Trophoblast cell (in vitro differentiated cells and primary cell): ENCODE results near the gene UCN.
"Not testable (repeated sequence)": the region's sequence is repeated elsewhere in the genome, so short reads cannot be mapped to it uniquely, and the experiment has no call there.

ENCODE experiments used
- DNase-seq, 2 donors: peaks; one replicate each; pipeline ENCODE4 v3.0.0-alpha.2; 2016
- H2AFZ ChIP-seq: 2 replicates; pipeline ENCODE4 v1.6.1; 2013; ENCODE audit warnings: low read length, moderate library complexity, mild to moderate bottlenecking; ENCODE audit not compliant: insufficient read depth, poor library complexity
- H2AK5ac ChIP-seq: 2 replicates; pipeline ENCODE4 v1.6.1; 2013; ENCODE audit warnings: mild to moderate bottlenecking, low read length
- H2BK120ac ChIP-seq: 2 replicates; pipeline ENCODE4 v1.6.1; 2013; ENCODE audit warnings: low read length, mild to moderate bottlenecking, moderate library complexity; ENCODE audit not compliant: insufficient read depth, poor library complexity
- H2BK12ac ChIP-seq: 2 replicates; pipeline ENCODE4 v1.6.1; 2013; ENCODE audit warnings: mild to moderate bottlenecking, low read length, moderate library complexity
- H2BK5ac ChIP-seq: 2 replicates; pipeline ENCODE4 v1.6.1; 2013; ENCODE audit warnings: low read length, low read depth, moderate library complexity, mild to moderate bottlenecking; ENCODE audit not compliant: poor library complexity
- H3K14ac ChIP-seq: 2 replicates; pipeline ENCODE4 v1.6.1; 2013; ENCODE audit warnings: mild to moderate bottlenecking, low read length
- H3K18ac ChIP-seq: 2 replicates; pipeline ENCODE4 v1.6.1; 2013; ENCODE audit warnings: mild to moderate bottlenecking, low read length
- H3K23ac ChIP-seq: 2 replicates; pipeline ENCODE4 v1.6.1; 2013; ENCODE audit warnings: low read length
- H3K27ac ChIP-seq: 2 replicates; pipeline ENCODE4 v1.5.1; 2013; ENCODE audit warnings: low read depth, mild to moderate bottlenecking, inconsistent platforms, low read length, moderate library complexity
- H3K27me3 ChIP-seq: 2 replicates; pipeline ENCODE4 v1.6.1; 2013; ENCODE audit warnings: inconsistent platforms, mild to moderate bottlenecking, low read length, moderate library complexity; ENCODE audit not compliant: insufficient read depth
- H3K36me3 ChIP-seq, 2 experiments: 1 replicate in 1 of 2; 2 replicates in 1 of 2; pipeline ENCODE4 v1.6.1; 2013; ENCODE audit warnings: low read length in 2 of 2, mild to moderate bottlenecking in 2 of 2, moderate library complexity in 1 of 2; ENCODE audit not compliant: insufficient read depth in 2 of 2, control insufficient read depth in 1 of 2
- H3K4ac ChIP-seq: 2 replicates; pipeline ENCODE4 v1.6.1; 2013; ENCODE audit warnings: low read depth, mild to moderate bottlenecking, low read length, moderate library complexity
- H3K4me1 ChIP-seq, 2 experiments: 1 replicate in 1 of 2; 2 replicates in 1 of 2; pipeline ENCODE4 v1.6.1; 2013; ENCODE audit warnings: low read length in 2 of 2, mild to moderate bottlenecking in 2 of 2, moderate library complexity in 1 of 2; ENCODE audit not compliant: insufficient read depth in 2 of 2, control insufficient read depth in 1 of 2
- H3K4me2 ChIP-seq: 2 replicates; pipeline ENCODE4 v1.6.1; 2013; ENCODE audit warnings: inconsistent platforms, mild to moderate bottlenecking, low read length, moderate library complexity
- H3K4me3 ChIP-seq: 2 replicates; pipeline ENCODE4 v1.5.1; 2013; ENCODE audit warnings: mild to moderate bottlenecking, low read depth, low read length, inconsistent platforms
- H3K79me1 ChIP-seq: one replicate; pipeline ENCODE4 v1.6.1; 2013; ENCODE audit warnings: low read length
- H3K79me2 ChIP-seq: 2 replicates; pipeline ENCODE4 v1.6.1; 2013; ENCODE audit warnings: low read length, mild to moderate bottlenecking; ENCODE audit not compliant: control insufficient read depth, insufficient read depth, poor library complexity
- H3K9ac ChIP-seq: 2 replicates; pipeline ENCODE4 v1.6.1; 2013; ENCODE audit warnings: mild to moderate bottlenecking, low read length
- H3K9me3 ChIP-seq: 2 replicates; pipeline ENCODE4 v1.6.1; 2013; ENCODE audit warnings: low read depth, mild to moderate bottlenecking, control low read depth, inconsistent platforms, low read length; ENCODE audit not compliant: insufficient read depth
- H4K12ac ChIP-seq: 2 replicates; pipeline ENCODE4 v1.6.1; 2013; ENCODE audit warnings: low read depth, mild to moderate bottlenecking, low read length, moderate library complexity
- H4K8ac ChIP-seq: 2 replicates; pipeline ENCODE4 v1.6.1; 2013; ENCODE audit warnings: low read depth, mild to moderate bottlenecking, low read length, moderate library complexity
- H4K91ac ChIP-seq: one replicate; pipeline ENCODE4 v1.6.1; 2013; ENCODE audit warnings: low read depth, mild to moderate bottlenecking, low read length, moderate library complexity
- WGBS: extraction: QIAGEN DNeasy Blood & Tissue Kit; methylation state at CpG from one replicate; pipeline ENCODE4 v1.1.7; 2013; ENCODE audit warnings: missing lambda C conversion rate; ENCODE audit not compliant: insufficient read length, insufficient coverage; ENCODE audit errors: extremely low coverage; 5-methylcytosine and 5-hydroxymethylcytosine counted together

UCN gene

GRCh38 chr2:27319839-27320238 lies 11.6 kb upstream of the UCN start:
- no CpG with 5 or more reads among the region's 15 CpGs for WGBS

GRCh38 chr2:27316655-27317412 lies 8.6 kb upstream of the UCN start:
- H2BK120ac ChIP-seq = no peak overlapping the region
- no peak overlapping the region for H3K9ac ChIP-seq
- H3K4me3 ChIP-seq = no peak overlapping the region
- no peak overlapping the region for H4K12ac ChIP-seq
- H2BK12ac ChIP-seq = no peak overlapping the region
- no peak overlapping the region for H2BK5ac ChIP-seq
- H3K4ac ChIP-seq = no peak overlapping the region
- H3K79me2 ChIP-seq = no peaks in the 10 kb centered on the region
- H3K79me1 ChIP-seq = peaks cover 3% of the 10 kb centered on the region
- no CpG with 5 or more reads among the region's 12 CpGs for WGBS
- no peak overlapping the region for H4K8ac ChIP-seq
- H3K36me3 ChIP-seq = peaks cover 4 to 5% of the 10 kb centered on the region in 2 experiments
- no peak overlapping the region for H3K14ac ChIP-seq
- no peaks in the 10 kb centered on the region for H3K9me3 ChIP-seq
- no peak overlapping the region for H3K23ac ChIP-seq
- no peak overlapping the region for H3K4me2 ChIP-seq
- H2AFZ ChIP-seq = no peak overlapping the region
- no peak overlapping the region for H3K18ac ChIP-seq
- H3K27ac ChIP-seq = no peak overlapping the region
- no peaks in the 10 kb centered on the region for H3K27me3 ChIP-seq
- no peak overlapping the region for H2AK5ac ChIP-seq
- H4K91ac ChIP-seq = no peak overlapping the region
- DNase-seq = no peak
- peaks cover 9 to 12% of the 10 kb centered on the region in 2 experiments for H3K4me1 ChIP-seq

More at GRCh38 chr2:27319839-27320238, 11.6 kb upstream of the UCN start:
- H4K8ac ChIP-seq, H3K9me3 ChIP-seq, H2BK12ac ChIP-seq, H4K91ac ChIP-seq, H3K14ac ChIP-seq, H2BK120ac ChIP-seq, H2BK5ac ChIP-seq, H2AK5ac ChIP-seq, H3K9ac ChIP-seq, H3K23ac ChIP-seq, H3K27ac ChIP-seq, H3K4me2 ChIP-seq, DNase-seq, H4K12ac ChIP-seq, H3K36me3 ChIP-seq, H3K4me3 ChIP-seq, H3K27me3 ChIP-seq, H3K4ac ChIP-seq, H3K18ac ChIP-seq, H2AFZ ChIP-seq: not testable (repeated sequence)
- H3K79me2 ChIP-seq = peaks cover 12% of the 10 kb centered on the region
- peaks cover 14 to 17% of the 10 kb centered on the region in 2 experiments for H3K4me1 ChIP-seq
- peaks cover 18% of the 10 kb centered on the region for H3K79me1 ChIP-seq

DNA sequence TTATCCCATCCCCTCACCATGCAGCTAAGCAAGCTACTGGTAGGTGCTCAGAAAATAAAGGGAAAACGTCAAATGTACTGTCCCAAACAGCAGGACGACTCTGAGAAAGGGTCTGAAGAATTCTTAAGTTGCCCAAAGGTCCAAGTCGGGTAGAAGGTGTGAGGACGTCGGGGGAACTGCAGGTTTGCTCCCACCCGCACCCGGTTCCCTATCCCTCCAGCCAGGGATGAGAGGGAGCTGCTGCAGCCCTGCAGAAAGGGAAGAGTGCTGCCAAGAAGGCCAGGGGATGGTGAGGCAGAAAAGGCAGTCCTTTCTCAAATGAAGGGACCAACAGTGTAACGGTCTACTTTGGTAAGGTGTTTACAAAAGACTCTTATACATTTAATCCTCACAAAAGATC lies 6.9 kb upstream of the UCN start:
- no CpG with 5 or more reads among the region's 8 CpGs for WGBS
- no peaks in the 10 kb centered on the region for H3K79me2 ChIP-seq

DNA sequence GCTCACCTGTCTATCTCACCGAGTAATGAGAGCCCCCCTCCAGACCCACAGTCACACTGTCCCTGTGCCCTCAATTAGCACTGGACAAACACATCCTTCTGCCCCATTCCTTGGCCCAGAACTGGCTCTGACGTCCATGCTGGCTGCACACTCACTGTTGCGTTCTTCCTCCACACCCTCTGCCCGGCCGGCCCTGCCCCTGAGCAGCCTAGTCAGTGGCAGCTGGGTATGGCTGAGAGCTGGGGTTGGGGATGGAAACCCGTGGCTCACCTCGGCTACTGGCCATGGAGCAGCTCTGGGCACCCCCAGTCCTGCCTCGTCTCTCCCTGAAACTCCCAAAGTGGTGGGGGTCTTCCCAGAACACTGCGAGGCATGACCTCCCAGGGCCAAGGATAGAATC lies 6.5 kb upstream of the UCN start:
- Histone ChIP-seq H2BK5ac (no peak overlapping the region), H4K12ac (no peak overlapping the region), H3K23ac (no peak overlapping the region), H3K9ac (no peak overlapping the region), H2BK12ac (no peak overlapping the region), H3K4ac (no peak overlapping the region), H3K14ac (no peak overlapping the region), H3K36me3 (peaks cover 6 to 11% of the 10 kb centered on the region in 2 experiments), H3K4me3 (no peak overlapping the region), H4K8ac (no peak overlapping the region), H2BK120ac (no peak overlapping the region), H3K79me2 (no peaks in the 10 kb centered on the region), H2AFZ (no peak overlapping the region), H3K18ac (no peak overlapping the region), H3K27me3 (no peaks in the 10 kb centered on the region), H3K4me1 (peaks cover 0 to 4% of the 10 kb centered on the region in 2 experiments), H3K9me3 (peaks cover 1% of the 10 kb centered on the region), H2AK5ac (no peak overlapping the region), H3K4me2 (no peak overlapping the region), H3K27ac (no peak overlapping the region), H3K79me1 (no peaks in the 10 kb centered on the region), H4K91ac (no peak overlapping the region)
- no peak for DNase-seq
- WGBS = no CpG with 5 or more reads among the region's 9 CpGs

More for the DNA sequence above, 6.9 kb upstream of the UCN start:
- Histone ChIP-seq H3K4me2 (no peak overlapping the region), H3K9ac (no peak overlapping the region), H3K79me1 (no peaks in the 10 kb centered on the region), H3K18ac (no peak overlapping the region), H3K4me1 (peaks cover 0 to 4% of the 10 kb centered on the region in 2 experiments), H4K8ac (no peak overlapping the region), H3K4me3 (no peak overlapping the region), H3K4ac (no peak overlapping the region), H3K27me3 (no peaks in the 10 kb centered on the region), H2BK120ac (no peak overlapping the region), H3K23ac (no peak overlapping the region), H2BK12ac (no peak overlapping the region), H2BK5ac (no peak overlapping the region), H3K9me3 (peaks cover 1% of the 10 kb centered on the region), H4K91ac (no peak overlapping the region), H4K12ac (no peak overlapping the region), H2AFZ (no peak overlapping the region), H3K27ac (no peak overlapping the region), H3K36me3 (peaks cover 5 to 9% of the 10 kb centered on the region in 2 experiments), H2AK5ac (no peak overlapping the region), H3K14ac (no peak overlapping the region)
- DNase-seq = no peak
